ENCODE measurements around the gene FOXO1. TPM values are rescaled to one million over a fixed set of nuclear protein-coding genes. Genes with fewer than 3 reads are reported as not detected.
"Not testable (repeated sequence)": the region's sequence is repeated elsewhere in the genome, so short reads cannot be mapped to it uniquely, and the experiment has no call there.

The FOXO1 gene
- total RNA-seq (2022) (37.1 and 37.7 TPM in 2 replicates), Bru-seq, nascent RNA (percentile 96 among the genes with signal in this experiment), BruChase-seq, experiment 1, labeled RNA remaining after a 6-hour chase (percentile 88 among the genes with signal in this experiment), BruChase-seq, experiment 2, labeled RNA remaining after a 2-hour chase (percentile 92 among the genes with signal in this experiment)
- long read RNA-seq, full-length matches to known transcripts = 45 of 69 reads
- long read RNA-seq, partial matches to known transcripts = 13 of 69 reads
- long read RNA-seq, other reads (novel, unspliced or antisense) = 11 of 69 reads

DNA sequence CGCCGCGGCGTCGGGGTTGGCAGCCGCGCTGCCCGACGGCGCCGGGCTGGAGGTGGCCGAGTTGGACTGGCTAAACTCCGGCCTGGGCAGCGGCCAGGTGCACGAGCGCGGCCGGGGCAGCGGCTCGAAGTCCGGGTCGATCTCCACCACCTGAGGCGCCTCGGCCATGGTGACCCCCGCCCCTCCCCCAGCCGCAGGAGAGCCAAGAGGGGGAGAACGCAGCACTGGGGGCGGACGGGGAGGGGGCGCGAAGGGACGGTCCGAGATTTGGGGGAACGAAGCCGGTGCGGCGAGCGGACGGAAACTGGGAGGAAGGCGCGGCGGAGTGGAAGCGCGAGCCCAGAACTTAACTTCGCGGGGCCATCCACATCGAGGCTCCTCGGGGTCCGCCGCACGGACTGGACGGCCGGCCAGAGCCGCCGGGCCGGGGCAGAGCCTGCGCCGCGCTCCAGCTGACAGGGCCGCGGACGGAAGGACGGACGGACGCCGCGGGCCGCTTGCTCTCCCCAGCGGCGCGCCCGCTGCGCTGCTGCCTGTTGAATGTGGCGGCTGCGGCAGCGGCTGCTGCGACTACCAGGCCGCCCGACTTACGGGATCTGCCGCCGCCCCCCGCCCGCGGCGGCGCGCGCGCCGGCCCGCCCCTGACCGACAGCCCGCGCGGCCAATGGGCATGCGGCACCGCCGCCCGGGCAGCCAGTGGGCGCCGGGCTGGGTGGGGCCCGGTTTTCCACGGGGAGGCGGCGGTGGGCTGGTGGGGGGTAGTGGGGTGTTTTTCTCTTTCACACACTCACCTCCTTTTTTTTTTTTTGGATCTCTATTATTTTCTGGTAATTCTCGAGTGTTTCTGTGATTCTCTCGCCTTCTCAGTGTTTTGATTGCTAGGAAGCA, at the start of gene FOXO1:
FOXO1 (minus strand) TSS at position 597 of the 888 bp plus-strand sequence; CDS start at position 168, 429 bp downstream.
- H3K27ac Mint-ChIP-seq (ENCODE audit: low read depth, unreplicated experiment) = peak within 1 kb of the TSS; percentile 79
- H3K36me3 Mint-ChIP-seq (ENCODE audit: insufficient read depth, unreplicated experiment) = peaks cover 45% of the 10 kb centered on the region
- ChIA-PET POLR2A (interaction anchor here (1.0 to 4.8 kb wide), 11 partner anchors 47 to 607 kb away, joined by 3 to 54 read pairs (median 3); no protein-coding TSS in a partner anchor), CTCF (interaction anchor here (0.6 to 0.7 kb wide), 2 partner anchors 516 to 552 kb away, joined by 3 read pairs; no protein-coding TSS in a partner anchor)
- no peaks in the 10 kb centered on the region for H3K27me3 Mint-ChIP-seq (ENCODE audit: insufficient read depth, unreplicated experiment)
- intact Hi-C loops (cut with micrococcal nuclease) = loop anchor here (1.0 to 10.0 kb wide), 7 partner anchors 191 to 884 kb away; no protein-coding TSS in a partner anchor
- DNase-seq (ENCODE audit: unreplicated experiment) = peak; percentile 79
- TF ChIP-seq, protein P1, sequence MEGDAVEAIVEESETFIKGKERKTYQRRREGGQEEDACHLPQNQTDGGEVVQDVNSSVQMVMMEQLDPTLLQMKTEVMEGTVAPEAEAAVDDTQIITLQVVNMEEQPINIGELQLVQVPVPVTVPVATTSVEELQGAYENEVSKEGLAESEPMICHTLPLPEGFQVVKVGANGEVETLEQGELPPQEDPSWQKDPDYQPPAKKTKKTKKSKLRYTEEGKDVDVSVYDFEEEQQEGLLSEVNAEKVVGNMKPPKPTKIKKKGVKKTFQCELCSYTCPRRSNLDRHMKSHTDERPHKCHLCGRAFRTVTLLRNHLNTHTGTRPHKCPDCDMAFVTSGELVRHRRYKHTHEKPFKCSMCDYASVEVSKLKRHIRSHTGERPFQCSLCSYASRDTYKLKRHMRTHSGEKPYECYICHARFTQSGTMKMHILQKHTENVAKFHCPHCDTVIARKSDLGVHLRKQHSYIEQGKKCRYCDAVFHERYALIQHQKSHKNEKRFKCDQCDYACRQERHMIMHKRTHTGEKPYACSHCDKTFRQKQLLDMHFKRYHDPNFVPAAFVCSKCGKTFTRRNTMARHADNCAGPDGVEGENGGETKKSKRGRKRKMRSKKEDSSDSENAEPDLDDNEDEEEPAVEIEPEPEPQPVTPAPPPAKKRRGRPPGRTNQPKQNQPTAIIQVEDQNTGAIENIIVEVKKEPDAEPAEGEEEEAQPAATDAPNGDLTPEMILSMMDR (IDR thresholded peaks at IDR 0.05; ENCODE audit: unreplicated experiment) = no peak
- peak within 1 kb of the TSS; percentile 90 for H3K4me3 Mint-ChIP-seq (ENCODE audit: unreplicated experiment)
- no TSS peak for BruUV-seq (replicated peaks)
- no peaks in the 10 kb centered on the region for H3K9me3 Mint-ChIP-seq (ENCODE audit: unreplicated experiment)
- peaks cover 12% of the 10 kb centered on the region for H3K4me1 Mint-ChIP-seq (ENCODE audit: insufficient read depth, unreplicated experiment)

DNA sequence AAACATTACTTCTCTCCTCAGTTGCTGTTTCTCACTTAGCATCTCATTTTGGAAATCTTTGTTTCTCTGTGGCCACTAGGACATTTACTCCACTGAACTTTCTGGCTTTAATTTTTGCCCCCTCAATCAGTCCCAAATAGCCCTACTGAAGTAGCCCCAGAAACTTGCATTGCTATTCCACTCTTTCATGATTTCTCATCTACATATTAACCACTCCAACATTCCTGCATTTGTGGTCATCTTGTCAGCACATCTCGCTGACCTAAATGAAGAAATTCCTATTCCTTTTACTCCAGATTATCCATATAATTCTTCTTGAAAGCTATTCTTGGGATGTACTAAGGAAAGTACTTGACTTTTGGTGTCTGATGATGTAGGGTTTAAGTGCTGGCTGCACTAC, 48.0 kb upstream of the FOXO1 start:
- H3K27me3 Mint-ChIP-seq (ENCODE audit: insufficient read depth, unreplicated experiment); DNase-seq (ENCODE audit: unreplicated experiment); BruUV-seq (replicated peaks); H3K4me1 Mint-ChIP-seq (ENCODE audit: insufficient read depth, unreplicated experiment); H3K27ac Mint-ChIP-seq (ENCODE audit: low read depth, unreplicated experiment); POLR2A ChIA-PET; H3K4me3 Mint-ChIP-seq (ENCODE audit: unreplicated experiment); intact Hi-C loops (cut with micrococcal nuclease): not testable (repeated sequence)
- Mint-ChIP-seq H3K36me3 (ENCODE audit: insufficient read depth, unreplicated experiment) (peaks cover 21% of the 10 kb centered on the region), H3K9me3 (ENCODE audit: unreplicated experiment) (peaks cover 23% of the 10 kb centered on the region)
- CTCF ChIA-PET = interaction anchor here (0.6 kb wide), 1 partner anchor 80 kb away, joined by 3 read pairs; no protein-coding TSS in a partner anchor

DNA sequence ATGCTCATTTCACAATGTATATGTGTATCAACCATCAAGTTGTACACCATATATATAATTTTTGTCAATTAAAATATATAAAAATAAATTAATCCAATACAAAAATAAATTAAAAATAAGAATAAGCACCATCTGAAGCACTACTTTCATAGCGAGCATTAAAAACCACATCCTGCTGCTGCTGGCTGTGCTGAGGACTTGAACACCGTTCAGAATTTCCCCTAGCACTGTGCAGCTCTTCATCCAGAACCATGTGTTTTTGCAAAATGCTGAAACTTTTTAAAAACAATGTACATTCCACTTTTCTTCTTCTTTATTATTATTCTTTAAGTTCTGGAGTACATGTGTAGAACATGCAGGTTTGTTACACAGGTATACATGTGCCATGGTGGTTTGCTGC, 40.0 kb upstream of the FOXO1 start:
- no peaks in the 10 kb centered on the region for H3K4me1 Mint-ChIP-seq (ENCODE audit: insufficient read depth, unreplicated experiment)
- no peaks in the 10 kb centered on the region for H3K36me3 Mint-ChIP-seq (ENCODE audit: insufficient read depth, unreplicated experiment)

DNA sequence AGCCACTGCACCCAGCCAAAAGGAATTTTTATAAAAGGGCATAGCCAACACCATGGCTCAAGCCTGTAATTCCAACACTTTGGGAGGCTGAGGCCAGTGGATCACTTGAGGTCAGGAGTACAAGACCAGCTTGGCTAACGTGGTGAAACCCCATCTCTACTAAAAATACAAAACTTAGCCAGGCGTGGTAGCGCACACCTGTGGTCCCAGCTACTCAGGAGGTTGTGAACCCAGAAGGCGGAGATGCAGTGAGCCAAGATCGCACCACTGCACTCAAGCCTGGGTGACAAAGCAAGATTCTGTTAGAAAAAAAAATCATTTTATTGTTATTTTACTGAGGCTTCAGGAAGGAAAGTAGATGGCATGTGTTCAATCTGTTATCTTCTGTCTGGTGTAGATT, 31.3 kb upstream of the FOXO1 start:
- intact Hi-C loops (cut with micrococcal nuclease) = no loop called here
- Mint-ChIP-seq H3K9me3 (ENCODE audit: unreplicated experiment) (no peaks in the 10 kb centered on the region), H3K36me3 (ENCODE audit: insufficient read depth, unreplicated experiment) (no peaks in the 10 kb centered on the region), H3K4me1 (ENCODE audit: insufficient read depth, unreplicated experiment) (no peaks in the 10 kb centered on the region), H3K27ac (ENCODE audit: low read depth, unreplicated experiment) (no peak overlapping the region), H3K27me3 (ENCODE audit: insufficient read depth, unreplicated experiment) (no peaks in the 10 kb centered on the region), H3K4me3 (ENCODE audit: unreplicated experiment) (no peak overlapping the region)
- TF ChIP-seq, protein P1 (IDR thresholded peaks at IDR 0.05; ENCODE audit: unreplicated experiment) = no peak
- POLR2A ChIA-PET = interaction anchor here (0.6 kb wide), 1 partner anchor 760 kb away, joined by 3 read pairs; no protein-coding TSS in a partner anchor
- CTCF ChIA-PET = interaction anchor here (0.9 to 1.3 kb wide), 2 partner anchors 11 to 15 kb away, joined by 3 to 4 read pairs; no protein-coding TSS in a partner anchor
- BruUV-seq (replicated peaks) = no TSS peak
- DNase-seq (ENCODE audit: unreplicated experiment) = no peak

More for the DNA sequence above, 40.0 kb upstream of the FOXO1 start:
- DNase-seq (ENCODE audit: unreplicated experiment) = no peak
- Mint-ChIP-seq H3K9me3 (ENCODE audit: unreplicated experiment) (peaks cover 32% of the 10 kb centered on the region), H3K27ac (ENCODE audit: low read depth, unreplicated experiment) (no peak overlapping the region), H3K4me3 (ENCODE audit: unreplicated experiment) (no peak overlapping the region), H3K27me3 (ENCODE audit: insufficient read depth, unreplicated experiment) (no peaks in the 10 kb centered on the region)
- CTCF ChIA-PET = no interaction called here
- no TSS peak for BruUV-seq (replicated peaks)
- TF ChIP-seq, protein P1 (IDR thresholded peaks at IDR 0.05; ENCODE audit: unreplicated experiment) = no peak
- POLR2A ChIA-PET = no interaction called here
- intact Hi-C loops (cut with micrococcal nuclease) = no loop called here
